OCI-LY7 (cell line): ENCODE results near the gene NACC2. TPM values are rescaled to one million over a fixed set of nuclear protein-coding genes. Genes with fewer than 3 reads are reported as not detected.

ENCODE experiments used
- BruUV-seq: library from RNA; stranded (reverse); fragments of 400-500 nt; replicated peaks from 2 replicates; lab custom pipeline; 2021; lab: Mats Ljungman, UMichigan
- CTCF ChIA-PET: fragments of 300-600 bp; sonication (Branson Sonifier 250); formaldehyde crosslinking; loops from one replicate; lab custom pipeline; 2022; ENCODE audit warnings: antibody characterized with exemption; ENCODE audit not compliant: unreplicated experiment; lab: Charles Lee
- POLR2A ChIA-PET: fragments of 300-600 bp; sonication (Branson Sonifier 250); formaldehyde crosslinking; loops from one replicate; lab custom pipeline; 2022; ENCODE audit warnings: antibody characterized with exemption; lab: Charles Lee
- DNase-seq: peaks from one replicate; pipeline ENCODE4 v3.0.0-alpha.2; 2015; ENCODE audit warnings: low spot score
- H2AFZ ChIP-seq: fragments of 200-600 bp; sonication (generic), shearing (Covaris generic); 2 replicates; pipeline ENCODE4 v1.6.1; 2014; ENCODE audit warnings: mild to moderate bottlenecking, antibody characterized with exemption, low read length, moderate library complexity
- H3K27ac ChIP-seq: fragments of 200-600 bp; sonication (generic); 2 replicates; pipeline ENCODE4 v1.5.1; 2014; ENCODE audit warnings: mixed run types, low read depth, mild to moderate bottlenecking, moderate library complexity, low read length, inconsistent platforms; ENCODE audit not compliant: poor library complexity, severe bottlenecking
- H3K36me3 ChIP-seq: fragments of 200-600 bp; sonication (generic); 2 replicates; pipeline ENCODE4 v1.6.1; 2014; ENCODE audit warnings: mild to moderate bottlenecking, antibody characterized with exemption, low read length, moderate library complexity, mixed read lengths; ENCODE audit not compliant: insufficient read depth
- H3K4me1 ChIP-seq: fragments of 200-600 bp; sonication (generic); 2 replicates; pipeline ENCODE4 v1.5.1; 2014; ENCODE audit warnings: mild to moderate bottlenecking, low read length; ENCODE audit not compliant: insufficient read depth, poor library complexity, severe bottlenecking
- H3K4me2 ChIP-seq: fragments of 200-600 bp; sonication (generic); 2 replicates; pipeline ENCODE4 v1.6.1; 2014; ENCODE audit warnings: mild to moderate bottlenecking, low read length
- H3K4me3 ChIP-seq: fragments of 200-600 bp; sonication (generic); 2 replicates; pipeline ENCODE4 v1.5.1; 2014; ENCODE audit warnings: mild to moderate bottlenecking, low read depth, low read length; ENCODE audit not compliant: poor library complexity, severe bottlenecking
- H3K79me2 ChIP-seq: fragments of 200-600 bp; sonication (generic); 2 replicates; pipeline ENCODE4 v1.6.1; 2016; ENCODE audit warnings: low read depth, mild to moderate bottlenecking, low read length, moderate library complexity, mixed read lengths; ENCODE audit not compliant: insufficient read depth
- H3K9me2 ChIP-seq: fragments of 200-600 bp; sonication (generic); 2 replicates; pipeline ENCODE4 v1.6.1; 2016; ENCODE audit warnings: mild to moderate bottlenecking, low read length, mixed read lengths; ENCODE audit not compliant: insufficient read depth
- H3K9me3 ChIP-seq: fragments of 200-600 bp; sonication (generic); 2 replicates; pipeline ENCODE4 v1.6.1; 2014; ENCODE audit warnings: mild to moderate bottlenecking, mixed run types, low read length, mixed read lengths
- H4K20me1 ChIP-seq: fragments of 200-600 bp; sonication (generic); 2 replicates; pipeline ENCODE4 v1.6.1; 2014; ENCODE audit warnings: mild to moderate bottlenecking, antibody characterized with exemption, low read length, moderate library complexity, mixed read lengths; ENCODE audit not compliant: insufficient read depth
- CTCF ChIP-seq: fragments of 200-600 bp; sonication (generic); conservative IDR thresholded peaks from 2 replicates; pipeline ENCODE4 v1.5.1; 2014; ENCODE audit warnings: mild to moderate bottlenecking, antibody characterized with exemption, low read length, moderate library complexity, mixed read lengths
- EZH2phosphoT487 ChIP-seq: fragments of 200-600 bp; sonication (generic); IDR thresholded peaks from 2 replicates; pipeline ENCODE4 v1.6.1; 2018; ENCODE audit warnings: low read depth, borderline replicate concordance, mild to moderate bottlenecking, mixed run types, antibody characterized with exemption, low read length, moderate library complexity, mixed read lengths
- intact Hi-C: fragments of 100-400 bp; cut with micrococcal nuclease; formaldehyde crosslinking; loops from one replicate; pipeline ENCODE4 v1.10.0; 2022; ENCODE audit not compliant: unreplicated experiment
- total RNA-seq, 2 experiments: library from RNA; depleted of rRNA in 1 of 2; stranded (reverse); fragments of >200 nt in 1 of 2; shearing (Covaris generic) in 1 of 2; gene quantifications; 2 replicates each; pipeline ENCODE4 v1.2.3, GENCODE V29; 2014 to 2022

NACC2 gene
- total RNA-seq, 2 experiments from 2014 or later, result 0.38 to 0.72 TPM

- no peak for TF ChIP-seq EZH2phosphoT487
- no peak for TF ChIP-seq CTCF
- no peak overlapping the region for H3K4me3 ChIP-seq
- no peaks in the 10 kb centered on the region for H3K9me3 ChIP-seq
- H3K4me2 ChIP-seq, result no peak overlapping the region
- no peaks in the 10 kb centered on the region for H3K36me3 ChIP-seq
- H2AFZ ChIP-seq, result no peak overlapping the region
- POLR2A ChIA-PET, result no interaction called here
- no TSS peak for BruUV-seq
- CTCF ChIA-PET, result no interaction called here
- no peak for DNase-seq
- no peaks in the 10 kb centered on the region for H3K79me2 ChIP-seq
- H3K9me2 ChIP-seq, result no peaks in the 10 kb centered on the region
- H4K20me1 ChIP-seq, result no peaks in the 10 kb centered on the region
- H3K27ac ChIP-seq, result no peak overlapping the region
- H3K4me1 ChIP-seq, result no peaks in the 10 kb centered on the region
- intact Hi-C loops, result no loop called here
Observed at GRCh38 chr9:135979547-135980166, 115.4 kb downstream of the NACC2 start.

- no peak overlapping the region for H3K4me3 ChIP-seq
- H3K4me1 ChIP-seq, result no peaks in the 10 kb centered on the region
- no TSS peak for BruUV-seq
- H3K27ac ChIP-seq, result no peak overlapping the region
- intact Hi-C loops, result no loop called here
- H3K79me2 ChIP-seq, result no peaks in the 10 kb centered on the region
- POLR2A ChIA-PET, result no interaction called here
- H3K4me2 ChIP-seq, result no peak overlapping the region
- no peak for DNase-seq
- no peaks in the 10 kb centered on the region for H3K9me3 ChIP-seq
- CTCF ChIA-PET, result no interaction called here
- H3K9me2 ChIP-seq, result no peaks in the 10 kb centered on the region
- no peak for TF ChIP-seq EZH2phosphoT487
- TF ChIP-seq CTCF, result no peak
- H3K36me3 ChIP-seq, result no peaks in the 10 kb centered on the region
- no peaks in the 10 kb centered on the region for H4K20me1 ChIP-seq
- H2AFZ ChIP-seq, result no peak overlapping the region
Observed at GRCh38 chr9:135978642-135979546, 116.2 kb downstream of the NACC2 start.

GRCh38 chr9:135976944-135977343, 118.1 kb downstream of the NACC2 start:
- H3K79me2 ChIP-seq, result no peaks in the 10 kb centered on the region
- BruUV-seq, result no TSS peak

More at GRCh38 chr9:135976944-135977343, 118.1 kb downstream of the NACC2 start:
- H2AFZ ChIP-seq, result no peak overlapping the region
- H3K4me1 ChIP-seq, result no peaks in the 10 kb centered on the region
- TF ChIP-seq CTCF, result no peak
- no peak for TF ChIP-seq EZH2phosphoT487
- no peak for DNase-seq
- no peaks in the 10 kb centered on the region for H3K36me3 ChIP-seq
- ChIA-PET CTCF (no interaction called here), POLR2A (no interaction called here)
- no peak overlapping the region for H3K27ac ChIP-seq
- no peaks in the 10 kb centered on the region for H3K9me3 ChIP-seq
- H3K4me2 ChIP-seq, result no peak overlapping the region
- H3K4me3 ChIP-seq, result no peak overlapping the region
- no peaks in the 10 kb centered on the region for H4K20me1 ChIP-seq
- no peaks in the 10 kb centered on the region for H3K9me2 ChIP-seq
- intact Hi-C loops, result no loop called here
